ENCODE results near the gene APOH.
A peak's percentile ranks its signal among the peaks of the same experiment; 100 is the strongest.
"Not testable (repeated sequence)": the region's sequence is repeated elsewhere in the genome, so short reads cannot be mapped to it uniquely, and the experiment has no call there.

Gene APOH

GRCh38 chr17:66228887-66229782 lies at the start of gene APOH:
Gene APOH (minus strand): TSS chr17:66229415. CDS start chr17:66229379, 36 bp downstream.
- DNase-seq (ENCODE audit: low spot score) = no peak

GRCh38 chr17:66277191-66277590 lies 48.0 kb upstream of the APOH start:
- no peak for DNase-seq (ENCODE audit: low spot score)

- DNase-seq (ENCODE audit: low spot score) = no peak
Measured at GRCh38 chr17:66276328-66276937, 47.2 kb upstream of the APOH start.

- peak; percentile 83 for DNase-seq (ENCODE audit: low spot score)
Measured at GRCh38 chr17:66275651-66276050, 46.4 kb upstream of the APOH start.

GRCh38 chr17:66273586-66273848 lies 44.3 kb upstream of the APOH start:
- DNase-seq (ENCODE audit: low spot score) = no peak

GRCh38 chr17:66272811-66273585 lies 43.8 kb upstream of the APOH start:
- DNase-seq (ENCODE audit: low spot score) = peak; percentile 73

- no peak for DNase-seq (ENCODE audit: low spot score)
Measured at GRCh38 chr17:66271512-66271911, 42.3 kb upstream of the APOH start.

GRCh38 chr17:66270106-66270505 lies 40.9 kb upstream of the APOH start:
- DNase-seq (ENCODE audit: low spot score) = no peak

- peak; percentile 78 for DNase-seq (ENCODE audit: low spot score)
Measured at GRCh38 chr17:66268247-66268927, 39.2 kb upstream of the APOH start.

- DNase-seq (ENCODE audit: low spot score) = no peak
Measured at GRCh38 chr17:66264696-66265095, 35.5 kb upstream of the APOH start.

GRCh38 chr17:66262767-66263166 lies 33.6 kb upstream of the APOH start:
- no peak for DNase-seq (ENCODE audit: low spot score)

- DNase-seq (ENCODE audit: low spot score) = no peak
Measured at GRCh38 chr17:66260688-66261087, 31.5 kb upstream of the APOH start.

- DNase-seq (ENCODE audit: low spot score) = no peak
Measured at GRCh38 chr17:66260275-66260674, 31.1 kb upstream of the APOH start.

GRCh38 chr17:66255527-66255971 lies 26.3 kb upstream of the APOH start:
- no peak for DNase-seq (ENCODE audit: low spot score)

GRCh38 chr17:66255112-66255511 lies 25.9 kb upstream of the APOH start:
- DNase-seq (ENCODE audit: low spot score) = peak; percentile 70

GRCh38 chr17:66253458-66253857 lies 24.2 kb upstream of the APOH start:
- not testable (repeated sequence) for DNase-seq (ENCODE audit: low spot score)

- no peak for DNase-seq (ENCODE audit: low spot score)
Measured at GRCh38 chr17:66250686-66251085, 21.5 kb upstream of the APOH start.

- no peak for DNase-seq (ENCODE audit: low spot score)
Measured at GRCh38 chr17:66248285-66248684, 19.1 kb upstream of the APOH start.

GRCh38 chr17:66241839-66242238 lies 12.6 kb upstream of the APOH start:
- DNase-seq (ENCODE audit: low spot score) = no peak

- peak; percentile 31 for DNase-seq (ENCODE audit: low spot score)
Measured at GRCh38 chr17:66240630-66241029, 11.4 kb upstream of the APOH start.

- no peak for DNase-seq (ENCODE audit: low spot score)
Measured at GRCh38 chr17:66240013-66240412, 10.8 kb upstream of the APOH start.

GRCh38 chr17:66235377-66235994 lies 6.3 kb upstream of the APOH start:
- no peak for DNase-seq (ENCODE audit: low spot score)

Data from AG08395 (cell line).